HT-29 (cell line): ENCODE measurements around the gene SPIN1. TPM values are rescaled to one million over a fixed set of nuclear protein-coding genes. Genes with fewer than 3 reads are reported as not detected.

Experiments used
- DNase-seq: peaks from one replicate; pipeline ENCODE4 v3.0.0-alpha.2; 2015; ENCODE audit warnings: low spot score
- total RNA-seq: library from RNA; depleted of rRNA; stranded (reverse); fragments of >200 nt; shearing (Covaris generic); gene quantifications from 2 replicates; pipeline ENCODE4 v1.2.3, GENCODE V29; 2014

SPIN1 gene
- total RNA-seq, 1 experiment from 2014 or later, result 20.8 TPM

- peak; percentile 63 for DNase-seq
Observed at GRCh38 chr9:88388886-88389605, 802 bp downstream of the SPIN1 start.

- no peak for DNase-seq
Observed at GRCh38 chr9:88390371-88390990, 2.2 kb downstream of the SPIN1 start.

- no peak for DNase-seq
Observed at GRCh38 chr9:88391236-88391635, 3.0 kb downstream of the SPIN1 start.

GRCh38 chr9:88391921-88392320, 3.7 kb downstream of the SPIN1 start:
- DNase-seq, result no peak

DNA sequence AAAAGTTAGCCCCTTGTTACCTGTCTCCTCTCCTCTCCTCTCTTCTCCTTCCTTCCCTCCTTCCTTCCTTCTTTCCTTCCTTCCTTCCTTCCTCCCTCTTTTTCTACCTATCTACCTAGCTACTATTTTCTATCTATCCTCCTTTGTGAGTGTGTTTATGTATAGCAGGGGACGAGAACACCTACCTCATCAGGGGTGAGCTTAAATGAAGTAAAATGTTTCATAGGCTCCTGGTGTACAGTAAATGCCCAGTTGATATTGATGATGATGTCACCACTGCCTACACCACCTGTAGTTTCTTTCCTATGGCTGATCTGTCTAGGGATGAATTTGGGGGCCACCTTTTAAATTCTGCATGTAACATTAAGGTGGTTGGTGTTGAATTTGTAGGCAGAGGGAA, 4.3 kb downstream of the SPIN1 start:
- no peak for DNase-seq

DNA sequence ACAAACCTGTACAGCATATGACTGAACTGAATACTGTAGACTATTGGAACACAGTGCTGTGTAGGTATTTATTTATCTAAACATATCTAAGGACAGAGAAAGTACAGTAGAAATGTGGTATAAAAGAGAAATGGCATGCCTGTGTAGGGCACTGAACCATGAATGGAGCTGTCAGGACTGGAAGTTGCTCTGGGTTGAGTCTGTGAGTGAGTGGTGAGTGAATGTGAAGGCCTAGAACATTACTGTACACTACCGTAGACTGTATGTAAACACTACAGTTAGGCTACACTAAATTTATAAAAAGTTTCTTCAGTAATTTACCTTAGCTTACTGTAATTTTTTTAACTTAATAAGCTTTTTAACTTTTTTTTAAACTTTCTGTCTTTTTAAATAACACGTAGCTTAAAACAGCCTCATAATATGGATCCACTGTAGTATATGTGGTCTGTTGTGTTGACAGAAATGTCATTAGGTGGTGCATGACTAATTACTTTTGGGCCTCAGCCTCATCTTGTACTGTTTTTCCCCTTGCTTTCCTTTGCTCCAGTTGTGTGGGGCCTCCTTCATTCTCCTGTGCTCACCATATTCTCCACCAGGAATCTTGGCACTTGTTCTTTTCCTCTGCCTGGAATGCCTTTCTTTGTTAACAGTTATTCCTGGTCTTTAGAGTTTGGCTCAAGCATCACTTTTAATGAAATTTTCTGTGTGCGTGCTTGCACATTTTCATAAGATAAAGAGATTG, 8.8 kb downstream of the SPIN1 start:
- DNase-seq, result no peak

- DNase-seq, result no peak
Observed at GRCh38 chr9:88398016-88398415, 9.8 kb downstream of the SPIN1 start.

DNA sequence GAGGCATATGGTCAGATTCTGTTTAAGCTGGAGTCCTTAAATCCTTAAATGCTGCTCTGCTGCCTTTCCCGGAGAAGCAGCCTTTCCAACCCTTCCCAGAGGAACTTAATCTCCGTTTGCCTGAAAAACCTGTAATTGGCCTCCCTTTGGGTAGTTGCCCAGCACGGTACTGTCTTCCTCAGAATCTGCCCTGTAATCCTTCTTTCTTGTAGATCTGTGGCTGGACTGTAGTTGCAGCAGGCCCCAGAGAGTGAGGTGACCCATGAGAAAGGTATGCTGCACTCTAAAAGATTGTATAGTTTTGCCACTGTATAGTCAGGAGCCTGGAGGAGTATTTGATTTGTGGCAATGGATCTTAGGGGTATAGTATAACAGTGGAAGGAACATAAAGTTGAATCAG, 11.7 kb downstream of the SPIN1 start:
- no peak for DNase-seq

- no peak for DNase-seq
Observed at GRCh38 chr9:88403340-88403739, 15.1 kb downstream of the SPIN1 start.

DNA sequence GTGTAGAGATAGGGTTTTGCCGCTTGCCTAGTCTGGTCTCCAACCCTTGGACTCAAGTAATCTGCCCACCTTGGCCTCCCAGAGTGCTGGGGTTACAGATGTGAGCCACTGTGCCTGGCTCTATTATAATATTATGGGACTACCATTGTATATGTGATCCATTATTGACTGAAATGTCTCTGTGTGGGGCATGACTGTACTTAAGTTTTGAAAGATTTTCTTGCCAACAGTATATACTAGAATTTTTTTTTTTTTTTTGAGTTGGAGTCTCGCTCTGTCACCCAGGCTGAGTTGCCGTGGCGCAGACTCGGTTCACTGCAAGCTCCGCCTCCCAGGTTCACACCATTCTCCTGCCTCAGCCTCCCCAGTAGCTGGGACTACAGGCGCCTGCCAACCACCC, 17.8 kb downstream of the SPIN1 start:
- no peak for DNase-seq

GRCh38 chr9:88411471-88411870, 23.2 kb downstream of the SPIN1 start:
- no peak for DNase-seq

GRCh38 chr9:88414298-88414697, 26.1 kb downstream of the SPIN1 start:
- DNase-seq, result no peak

DNA sequence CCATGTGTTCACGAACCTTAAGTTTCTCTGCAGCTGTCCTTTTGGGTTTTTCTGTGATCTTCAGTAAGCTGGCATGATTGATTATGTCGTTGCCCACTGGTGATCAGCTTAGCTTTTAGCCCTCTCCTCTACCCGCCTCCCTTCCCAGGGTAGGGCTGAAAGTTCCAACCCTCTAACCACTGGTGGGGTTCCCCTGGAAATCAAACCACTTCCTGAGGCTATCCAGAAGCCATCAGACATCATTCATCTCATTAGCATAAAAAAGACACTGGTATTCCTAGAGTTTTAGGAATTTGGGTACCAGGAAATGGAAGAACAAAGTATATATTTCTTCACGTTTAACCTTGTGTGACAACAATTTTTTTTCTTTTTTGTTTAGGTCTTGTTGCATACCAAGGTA, 29.8 kb downstream of the SPIN1 start:
- DNase-seq, result no peak

GRCh38 chr9:88418715-88419540, 30.7 kb downstream of the SPIN1 start:
- peak; percentile 10 for DNase-seq

DNA sequence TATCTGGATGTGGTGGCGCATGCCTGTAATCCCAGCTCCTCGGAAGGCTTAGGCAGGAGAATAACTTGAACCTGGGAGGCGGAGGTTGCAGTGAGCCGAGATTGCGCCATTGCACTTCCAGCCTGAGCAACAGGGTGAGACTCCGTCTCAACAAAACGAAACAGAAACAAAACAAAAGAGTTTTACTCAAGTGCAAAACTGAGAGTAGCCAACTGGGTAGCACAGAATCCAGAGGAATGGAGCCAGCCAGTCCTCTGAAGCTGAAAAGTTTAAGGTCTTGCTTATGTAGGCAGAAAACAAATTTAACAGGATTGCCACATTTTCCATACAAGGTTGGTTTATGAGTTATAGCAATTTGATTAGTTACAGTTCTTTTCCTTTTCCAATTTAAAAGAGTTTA, 32.0 kb downstream of the SPIN1 start:
- no peak for DNase-seq

DNA sequence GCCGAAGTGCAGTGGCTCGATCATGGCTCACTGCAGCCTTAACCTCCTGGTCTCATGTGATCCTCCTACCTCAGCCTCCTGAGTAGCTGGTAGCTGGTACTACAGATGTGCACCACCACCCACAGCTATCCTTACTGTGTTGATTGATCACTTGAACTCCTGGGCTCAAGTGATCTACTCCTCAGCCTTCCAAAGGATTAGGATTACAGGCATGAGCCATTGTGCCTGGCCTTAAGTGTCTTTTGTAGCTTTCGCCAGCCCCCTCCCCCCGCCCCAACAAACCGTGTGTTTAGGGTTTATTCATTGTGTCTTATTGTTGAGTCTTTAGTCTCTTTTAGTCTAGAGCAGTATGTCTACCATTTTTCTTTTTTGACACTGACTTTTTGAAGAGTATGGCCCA, 33.1 kb downstream of the SPIN1 start:
- DNase-seq, result no peak

DNA sequence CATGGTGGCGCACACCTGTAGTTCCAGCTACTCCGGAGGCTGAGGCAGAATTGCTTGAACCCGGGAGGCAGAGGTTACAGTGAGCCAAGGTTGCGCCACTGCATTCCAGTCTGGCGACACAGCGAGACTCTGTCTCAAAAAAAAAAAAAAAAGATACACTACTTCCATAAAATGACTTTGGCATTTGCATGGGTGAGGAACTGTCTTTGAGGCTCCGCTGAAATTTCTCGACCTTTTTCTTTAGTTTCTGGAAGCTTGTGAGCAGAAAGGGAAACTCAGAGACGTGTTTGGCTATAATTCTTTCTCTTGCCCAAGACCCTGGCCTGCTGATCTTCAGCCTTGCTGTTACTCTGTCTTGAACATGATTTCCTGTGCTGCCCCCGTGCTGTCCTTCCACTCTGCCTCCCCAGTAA, 37.3 kb downstream of the SPIN1 start:
- DNase-seq, result no peak

- DNase-seq, result no peak
Observed at GRCh38 chr9:88426651-88427050, 38.4 kb downstream of the SPIN1 start.

DNA sequence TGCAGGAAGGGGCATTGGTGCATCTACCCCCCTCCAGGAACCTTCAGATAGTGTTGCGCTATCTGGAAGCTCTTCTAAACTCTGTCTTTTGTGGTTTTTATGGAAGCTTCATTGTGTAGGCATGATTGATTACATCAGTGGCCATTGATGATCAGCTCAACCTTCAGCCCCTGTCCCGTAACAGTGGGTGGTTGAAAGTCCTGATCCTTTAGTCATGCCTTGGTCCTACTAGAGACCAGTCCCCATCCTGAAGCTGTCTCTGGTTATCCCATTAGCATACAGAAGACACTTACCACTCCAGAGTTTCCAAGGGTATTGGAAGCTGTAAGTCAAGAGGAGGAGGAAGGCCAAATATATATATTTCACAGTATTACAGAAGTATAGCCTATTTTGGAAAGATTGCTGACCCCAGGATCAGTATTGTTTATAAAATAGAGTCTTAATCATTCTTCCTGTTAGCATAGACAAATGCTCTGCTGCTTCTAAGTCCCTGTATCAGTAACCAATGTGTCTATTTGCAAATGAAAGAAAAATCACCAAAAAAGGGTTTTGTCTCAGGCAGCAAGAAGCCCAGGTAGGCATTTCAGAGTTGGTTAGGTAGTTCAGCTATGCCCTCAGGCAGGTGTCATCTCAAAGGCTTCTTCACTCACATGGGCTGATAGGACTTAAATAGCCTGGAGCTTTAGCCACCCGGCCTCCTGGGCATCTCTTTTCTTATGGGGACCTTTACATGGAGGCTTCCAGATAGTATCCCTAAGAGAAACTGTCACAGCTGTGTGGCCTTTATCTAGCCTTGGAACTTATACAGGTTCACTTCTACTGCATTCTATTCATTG, 41.6 kb downstream of the SPIN1 start:
- no peak for DNase-seq

DNA sequence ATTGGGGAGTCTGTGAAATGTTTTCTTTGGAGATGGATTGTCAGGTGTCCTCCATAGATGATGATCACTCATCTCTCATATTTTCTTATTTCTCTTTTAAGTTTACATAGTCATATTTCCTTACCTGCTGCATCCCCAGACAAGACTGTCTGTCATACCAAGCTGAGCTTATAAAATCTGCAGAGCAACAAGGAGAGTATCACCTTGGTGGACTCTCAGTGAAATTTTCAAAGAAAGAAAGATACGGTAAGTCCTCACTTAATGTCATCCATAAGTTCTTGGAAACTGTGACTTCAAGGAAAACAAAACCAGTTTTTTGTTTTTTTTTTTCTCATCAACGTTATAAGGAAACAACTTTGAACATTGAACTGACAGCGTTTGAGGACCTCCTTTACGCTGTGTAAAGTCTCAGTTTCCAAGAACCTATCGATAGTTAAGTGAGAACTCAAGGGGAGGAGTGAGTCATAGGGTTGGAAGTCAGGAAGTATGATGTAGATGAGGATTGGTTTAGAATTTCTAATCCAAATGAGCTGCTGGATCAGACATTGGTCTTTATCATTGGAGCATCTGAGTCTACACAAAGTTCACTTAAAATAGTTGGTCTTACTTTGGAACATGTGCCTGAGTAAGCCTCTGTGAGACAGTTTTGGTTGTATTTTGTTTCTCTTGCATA, 45.5 kb downstream of the SPIN1 start:
- no peak for DNase-seq
